ENCODE data around the gene FYB1.

DNA sequence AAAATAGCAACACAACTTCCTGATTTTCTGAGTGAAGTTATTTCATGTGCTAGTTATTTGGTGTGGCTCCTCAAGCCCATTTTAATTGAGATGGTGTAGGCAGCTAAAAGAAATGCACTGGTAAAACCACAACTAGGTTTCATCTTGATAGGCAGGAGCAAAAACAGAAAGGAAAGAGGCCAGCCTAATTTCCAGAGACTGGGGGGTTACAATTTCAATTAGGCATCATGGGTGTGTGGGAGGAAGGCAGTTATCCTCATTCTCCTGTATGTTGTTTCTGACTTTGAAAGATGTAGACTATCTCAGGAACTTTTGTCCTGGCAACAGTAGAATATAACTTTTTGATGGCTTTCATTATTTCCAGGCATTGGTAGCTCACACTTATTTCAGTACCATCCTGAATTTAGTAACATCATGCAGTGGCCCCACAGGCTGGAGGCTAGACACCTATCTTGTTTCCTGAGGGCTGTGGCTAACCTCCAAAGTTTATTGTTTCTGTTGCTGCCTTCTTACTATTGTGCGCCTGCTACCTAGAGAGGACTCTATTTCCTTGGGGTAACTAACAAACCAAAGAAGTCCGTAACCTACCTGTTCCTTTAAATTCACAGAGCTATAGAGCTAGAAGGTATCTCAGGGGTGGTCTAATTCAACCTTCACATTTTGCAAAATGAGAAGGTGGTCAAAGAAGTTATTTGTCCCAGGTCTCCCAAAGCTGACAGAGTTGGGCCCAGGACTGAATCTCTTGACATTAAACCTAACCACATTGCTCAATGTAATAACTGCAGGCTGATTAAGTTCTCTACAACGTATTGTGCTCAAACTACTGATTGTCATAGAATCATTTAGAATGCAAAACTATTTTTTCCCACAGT, 42.4 kb downstream of the FYB1 start:
- TF ChIP-seq, protein P1, sequence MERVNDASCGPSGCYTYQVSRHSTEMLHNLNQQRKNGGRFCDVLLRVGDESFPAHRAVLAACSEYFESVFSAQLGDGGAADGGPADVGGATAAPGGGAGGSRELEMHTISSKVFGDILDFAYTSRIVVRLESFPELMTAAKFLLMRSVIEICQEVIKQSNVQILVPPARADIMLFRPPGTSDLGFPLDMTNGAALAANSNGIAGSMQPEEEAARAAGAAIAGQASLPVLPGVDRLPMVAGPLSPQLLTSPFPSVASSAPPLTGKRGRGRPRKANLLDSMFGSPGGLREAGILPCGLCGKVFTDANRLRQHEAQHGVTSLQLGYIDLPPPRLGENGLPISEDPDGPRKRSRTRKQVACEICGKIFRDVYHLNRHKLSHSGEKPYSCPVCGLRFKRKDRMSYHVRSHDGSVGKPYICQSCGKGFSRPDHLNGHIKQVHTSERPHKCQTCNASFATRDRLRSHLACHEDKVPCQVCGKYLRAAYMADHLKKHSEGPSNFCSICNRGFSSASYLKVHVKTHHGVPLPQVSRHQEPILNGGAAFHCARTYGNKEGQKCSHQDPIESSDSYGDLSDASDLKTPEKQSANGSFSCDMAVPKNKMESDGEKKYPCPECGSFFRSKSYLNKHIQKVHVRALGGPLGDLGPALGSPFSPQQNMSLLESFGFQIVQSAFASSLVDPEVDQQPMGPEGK (CRISPR knock-in tag; IDR thresholded peaks at IDR 0.05; ENCODE audit: borderline replicate concordance): no peak
- TF ChIP-seq, protein P2, sequence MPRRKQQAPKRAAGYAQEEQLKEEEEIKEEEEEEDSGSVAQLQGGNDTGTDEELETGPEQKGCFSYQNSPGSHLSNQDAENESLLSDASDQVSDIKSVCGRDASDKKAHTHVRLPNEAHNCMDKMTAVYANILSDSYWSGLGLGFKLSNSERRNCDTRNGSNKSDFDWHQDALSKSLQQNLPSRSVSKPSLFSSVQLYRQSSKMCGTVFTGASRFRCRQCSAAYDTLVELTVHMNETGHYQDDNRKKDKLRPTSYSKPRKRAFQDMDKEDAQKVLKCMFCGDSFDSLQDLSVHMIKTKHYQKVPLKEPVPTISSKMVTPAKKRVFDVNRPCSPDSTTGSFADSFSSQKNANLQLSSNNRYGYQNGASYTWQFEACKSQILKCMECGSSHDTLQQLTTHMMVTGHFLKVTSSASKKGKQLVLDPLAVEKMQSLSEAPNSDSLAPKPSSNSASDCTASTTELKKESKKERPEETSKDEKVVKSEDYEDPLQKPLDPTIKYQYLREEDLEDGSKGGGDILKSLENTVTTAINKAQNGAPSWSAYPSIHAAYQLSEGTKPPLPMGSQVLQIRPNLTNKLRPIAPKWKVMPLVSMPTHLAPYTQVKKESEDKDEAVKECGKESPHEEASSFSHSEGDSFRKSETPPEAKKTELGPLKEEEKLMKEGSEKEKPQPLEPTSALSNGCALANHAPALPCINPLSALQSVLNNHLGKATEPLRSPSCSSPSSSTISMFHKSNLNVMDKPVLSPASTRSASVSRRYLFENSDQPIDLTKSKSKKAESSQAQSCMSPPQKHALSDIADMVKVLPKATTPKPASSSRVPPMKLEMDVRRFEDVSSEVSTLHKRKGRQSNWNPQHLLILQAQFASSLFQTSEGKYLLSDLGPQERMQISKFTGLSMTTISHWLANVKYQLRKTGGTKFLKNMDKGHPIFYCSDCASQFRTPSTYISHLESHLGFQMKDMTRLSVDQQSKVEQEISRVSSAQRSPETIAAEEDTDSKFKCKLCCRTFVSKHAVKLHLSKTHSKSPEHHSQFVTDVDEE (CRISPR knock-in tag; IDR thresholded peaks at IDR 0.05): no peak
- no peak for TF ChIP-seq TCF4 (CRISPR knock-in tag; IDR thresholded peaks at IDR 0.05; ENCODE audit: borderline replicate concordance)
- no peak for TF ChIP-seq RARB (CRISPR knock-in tag; IDR thresholded peaks at IDR 0.05)
- no peak for TF ChIP-seq PPARA (CRISPR knock-in tag; IDR thresholded peaks at IDR 0.05; ENCODE audit: borderline replicate concordance)
- TF ChIP-seq CSDC2 (CRISPR knock-in tag; IDR thresholded peaks at IDR 0.05): no peak
- TF ChIP-seq, protein P3, sequence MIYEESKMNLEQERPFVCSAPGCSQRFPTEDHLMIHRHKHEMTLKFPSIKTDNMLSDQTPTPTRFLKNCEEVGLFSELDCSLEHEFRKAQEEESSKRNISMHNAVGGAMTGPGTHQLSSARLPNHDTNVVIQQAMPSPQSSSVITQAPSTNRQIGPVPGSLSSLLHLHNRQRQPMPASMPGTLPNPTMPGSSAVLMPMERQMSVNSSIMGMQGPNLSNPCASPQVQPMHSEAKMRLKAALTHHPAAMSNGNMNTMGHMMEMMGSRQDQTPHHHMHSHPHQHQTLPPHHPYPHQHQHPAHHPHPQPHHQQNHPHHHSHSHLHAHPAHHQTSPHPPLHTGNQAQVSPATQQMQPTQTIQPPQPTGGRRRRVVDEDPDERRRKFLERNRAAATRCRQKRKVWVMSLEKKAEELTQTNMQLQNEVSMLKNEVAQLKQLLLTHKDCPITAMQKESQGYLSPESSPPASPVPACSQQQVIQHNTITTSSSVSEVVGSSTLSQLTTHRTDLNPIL (CRISPR knock-in tag; IDR thresholded peaks at IDR 0.05; ENCODE audit: low read depth): no peak
- no peak for TF ChIP-seq GLIS3 (CRISPR knock-in tag; IDR thresholded peaks at IDR 0.05)
- no peak for TF ChIP-seq BACH2 (CRISPR knock-in tag; IDR thresholded peaks at IDR 0.05; ENCODE audit: borderline replicate concordance)
- no peak for TF ChIP-seq ARNTL (CRISPR knock-in tag; IDR thresholded peaks at IDR 0.05; ENCODE audit: borderline replicate concordance, low read depth)
